GDM1 (cell line): ENCODE measurements around the gene RBM20.

Experiments used
- DNase-seq: peaks from one replicate; lab custom pipeline; 2025; lab: John Stamatoyannopoulos, UW

The RBM20 gene

GRCh38 chr10:110676016-110676415, 31.9 kb downstream of the RBM20 start:
- DNase-seq = no peak

GRCh38 chr10:110679486-110680272, 35.5 kb downstream of the RBM20 start:
- DNase-seq = peak; percentile 33

GRCh38 chr10:110680273-110681020, 36.3 kb downstream of the RBM20 start:
- DNase-seq = no peak

- DNase-seq = no peak
Observed at GRCh38 chr10:110681023-110681681, 37.0 kb downstream of the RBM20 start.

GRCh38 chr10:110682348-110682747, 38.2 kb downstream of the RBM20 start:
- no peak for DNase-seq

GRCh38 chr10:110684800-110685446, 40.8 kb downstream of the RBM20 start:
- DNase-seq = no peak

- DNase-seq = no peak
Observed at GRCh38 chr10:110686047-110686446, 41.9 kb downstream of the RBM20 start.

- no peak for DNase-seq
Observed at GRCh38 chr10:110686949-110687348, 42.8 kb downstream of the RBM20 start.

GRCh38 chr10:110687400-110687799, 43.3 kb downstream of the RBM20 start:
- DNase-seq = no peak

GRCh38 chr10:110691139-110691538, 47.0 kb downstream of the RBM20 start:
- no peak for DNase-seq

- DNase-seq = no peak
Observed at GRCh38 chr10:110694263-110694662, 50.1 kb downstream of the RBM20 start.

- DNase-seq = no peak
Observed at GRCh38 chr10:110694820-110695538, 50.8 kb downstream of the RBM20 start.

GRCh38 chr10:110695539-110695886, 51.4 kb downstream of the RBM20 start:
- DNase-seq = no peak

- DNase-seq = no peak
Observed at GRCh38 chr10:110696436-110696835, 52.3 kb downstream of the RBM20 start.

- DNase-seq = no peak
Observed at GRCh38 chr10:110698340-110698739, 54.2 kb downstream of the RBM20 start.

- no peak for DNase-seq
Observed at GRCh38 chr10:110698782-110699201, 54.7 kb downstream of the RBM20 start.

- no peak for DNase-seq
Observed at GRCh38 chr10:110699859-110700468, 55.8 kb downstream of the RBM20 start.

GRCh38 chr10:110700947-110701616, 56.9 kb downstream of the RBM20 start:
- no peak for DNase-seq

GRCh38 chr10:110701617-110701971, 57.5 kb downstream of the RBM20 start:
- DNase-seq = no peak

- no peak for DNase-seq
Observed at GRCh38 chr10:110704070-110704469, 59.9 kb downstream of the RBM20 start.
